Lung (tissue), 4 donors: ENCODE measurements around the gene C17orf114. TPM values are rescaled to one million over a fixed set of nuclear protein-coding genes. Genes with fewer than 3 reads are reported as not detected.

Source experiments
- polyA plus RNA-seq, 2 donors: library from polyadenylated mRNA; stranded (reverse); fragments of 200-250 nt; gene quantifications; one replicate each; pipeline ENCODE4 v1.2.1, GENCODE V29; 2013
- total RNA-seq, 2 donors: library from RNA; depleted of rRNA in 1 of 2; stranded (reverse); fragments of >200 nt in 1 of 2; gene quantifications; one replicate each; pipeline ENCODE4 v1.2.1, GENCODE V29; 2014 to 2021
- donor health status: Bipolar disorder and iron deficiency.
- donor health status: healthy.
- donor health status: DM: yes; HTN: yes; CAD: no.

Gene C17orf114

Other genes starting within 250 kb of the C17orf114 start
- gene MYBBP1A, start 246.9 kb downstream of the C17orf114 start, total RNA-seq: 10 to 100 TPM; 21.2 to 71.7 TPM
- 10 to 100 TPM; 34.2 to 34.7 TPM for gene MYBBP1A, start 246.9 kb downstream of the C17orf114 start, polyA plus RNA-seq
- gene GGT6, start 241.8 kb downstream of the C17orf114 start, total RNA-seq: 10 to 100 TPM in 1 of 2 donors, 1 to 10 TPM in 1; 8.8 to 12.3 TPM
- 1 to 10 TPM; 2.8 to 6.1 TPM for gene GGT6, start 241.8 kb downstream of the C17orf114 start, polyA plus RNA-seq
- 10 to 100 TPM; 10.9 to 18.1 TPM for gene SMTNL2, start 217.8 kb downstream of the C17orf114 start, total RNA-seq
- gene SMTNL2, start 217.8 kb downstream of the C17orf114 start, polyA plus RNA-seq: 1 to 10 TPM; 1.5 to 3.0 TPM
- 10 to 100 TPM in 1 of 2 donors, 1 to 10 TPM in 1; 7.5 to 14.0 TPM for gene ALOX15, start 160.7 kb downstream of the C17orf114 start, total RNA-seq
- 1 to 10 TPM; 3.3 to 3.8 TPM for gene ALOX15, start 160.7 kb downstream of the C17orf114 start, polyA plus RNA-seq
- 10 to 100 TPM; 26.6 to 53.9 TPM for gene PELP1, start 98.2 kb downstream of the C17orf114 start, total RNA-seq
- 10 to 100 TPM; 21.0 to 28.6 TPM for gene PELP1, start 98.2 kb downstream of the C17orf114 start, polyA plus RNA-seq
- 100 to 1,000 TPM in 1 of 2 donors, 10 to 100 TPM in 1; 27.2 to 186 TPM for gene ARRB2, start 91.7 kb downstream of the C17orf114 start, total RNA-seq
- 100 to 1,000 TPM in 1 of 2 donors, 10 to 100 TPM in 1; 98.5 to 222 TPM for gene ARRB2, start 91.7 kb downstream of the C17orf114 start, polyA plus RNA-seq
- gene MED11, start 70.9 kb downstream of the C17orf114 start, total RNA-seq: 10 to 100 TPM; 14.3 to 27.3 TPM
- 10 to 100 TPM; 31.4 to 48.5 TPM for gene MED11, start 70.9 kb downstream of the C17orf114 start, polyA plus RNA-seq
- gene ZMYND15, start 62.5 kb downstream of the C17orf114 start, total RNA-seq: 1 to 10 TPM; 2.3 to 9.0 TPM
- gene ZMYND15, start 62.5 kb downstream of the C17orf114 start, polyA plus RNA-seq: 1 to 10 TPM; 6.6 to 9.7 TPM
- 100 to 1,000 TPM in 1 of 2 donors, 10 to 100 TPM in 1; 32.7 to 139 TPM for gene CXCL16, start 62.4 kb downstream of the C17orf114 start, total RNA-seq
- 100 to 1,000 TPM in 1 of 2 donors, 10 to 100 TPM in 1; 82.3 to 252 TPM for gene CXCL16, start 62.4 kb downstream of the C17orf114 start, polyA plus RNA-seq
- gene TM4SF5, start 30.4 kb downstream of the C17orf114 start, total RNA-seq: not detected
- gene TM4SF5, start 30.4 kb downstream of the C17orf114 start, polyA plus RNA-seq: not detected
- 10 to 100 TPM in 1 of 2 donors, 1 to 10 TPM in 1; 2.1 to 14.0 TPM for gene VMO1, start 16.0 kb downstream of the C17orf114 start, total RNA-seq
- 10 to 100 TPM; 21.3 to 21.8 TPM for gene VMO1, start 16.0 kb downstream of the C17orf114 start, polyA plus RNA-seq
- under 1 TPM in 1 of 2 donors, not detected in 1; 0.34 TPM for gene GLTPD2, start 13.4 kb downstream of the C17orf114 start, total RNA-seq
- under 1 TPM in 1 of 2 donors, not detected in 1; 0.41 TPM for gene GLTPD2, start 13.4 kb downstream of the C17orf114 start, polyA plus RNA-seq
- gene PSMB6, start 6.2 kb downstream of the C17orf114 start, total RNA-seq: 100 to 1,000 TPM in 1 of 2 donors, 10 to 100 TPM in 1; 63.7 to 141 TPM
- 100 to 1,000 TPM; 172 to 237 TPM for gene PSMB6, start 6.2 kb downstream of the C17orf114 start, polyA plus RNA-seq
- 10 to 100 TPM; 27.1 to 42.3 TPM for gene PLD2, start 4.8 kb upstream of the C17orf114 start, total RNA-seq
- gene PLD2, start 4.8 kb upstream of the C17orf114 start, polyA plus RNA-seq: 10 to 100 TPM; 18.0 to 22.4 TPM
- 10 to 100 TPM; 39.2 to 95.4 TPM for gene MINK1, start 31.0 kb upstream of the C17orf114 start, total RNA-seq
- 10 to 100 TPM; 36.5 to 62.8 TPM for gene MINK1, start 31.0 kb upstream of the C17orf114 start, polyA plus RNA-seq
- 1 to 10 TPM; 2.8 to 4.5 TPM for gene C17orf107, start 97.2 kb upstream of the C17orf114 start, total RNA-seq
- gene C17orf107, start 97.2 kb upstream of the C17orf114 start, polyA plus RNA-seq: 1 to 10 TPM; 1.3 to 2.7 TPM
- 1 to 10 TPM in 1 of 2 donors, under 1 TPM in 1; 0.77 to 1.2 TPM for gene CHRNE, start 100.8 kb upstream of the C17orf114 start, total RNA-seq
- 1 to 10 TPM in 1 of 2 donors, under 1 TPM in 1; 0.61 to 2.3 TPM for gene CHRNE, start 100.8 kb upstream of the C17orf114 start, polyA plus RNA-seq
- gene GP1BA, start 129.9 kb upstream of the C17orf114 start, total RNA-seq: under 1 TPM; 0.18 to 0.94 TPM
- 1 to 10 TPM in 1 of 2 donors, under 1 TPM in 1; 0.26 to 1.4 TPM for gene GP1BA, start 129.9 kb upstream of the C17orf114 start, polyA plus RNA-seq
- gene SLC25A11, start 137.7 kb upstream of the C17orf114 start, total RNA-seq: 10 to 100 TPM; 34.8 to 65.8 TPM
- 10 to 100 TPM; 42.5 to 72.1 TPM for gene SLC25A11, start 137.7 kb upstream of the C17orf114 start, polyA plus RNA-seq
- 100 to 1,000 TPM in 1 of 2 donors, 10 to 100 TPM in 1; 30.8 to 107 TPM for gene RNF167, start 137.9 kb upstream of the C17orf114 start, total RNA-seq
- 100 to 1,000 TPM in 1 of 2 donors, 10 to 100 TPM in 1; 86.7 to 142 TPM for gene RNF167, start 137.9 kb upstream of the C17orf114 start, polyA plus RNA-seq
- gene PFN1, start 146.2 kb upstream of the C17orf114 start, total RNA-seq: 100 to 1,000 TPM; 461 to 827 TPM
- gene PFN1, start 146.2 kb upstream of the C17orf114 start, polyA plus RNA-seq: 1,000 to 10,000 TPM in 1 of 2 donors, 100 to 1,000 TPM in 1; 671 to 2,264 TPM
- 10 to 100 TPM in 1 of 2 donors, 1 to 10 TPM in 1; 3.3 to 10.7 TPM for gene ENO3, start 148.8 kb upstream of the C17orf114 start, total RNA-seq
- 1 to 10 TPM; 7.2 to 9.3 TPM for gene ENO3, start 148.8 kb upstream of the C17orf114 start, polyA plus RNA-seq
- gene SPAG7, start 165.5 kb upstream of the C17orf114 start, total RNA-seq: 10 to 100 TPM; 63.8 to 75.4 TPM
- 100 to 1,000 TPM in 1 of 2 donors, 10 to 100 TPM in 1; 76.2 to 101 TPM for gene SPAG7, start 165.5 kb upstream of the C17orf114 start, polyA plus RNA-seq
- gene CAMTA2, start 185.3 kb upstream of the C17orf114 start, total RNA-seq: 10 to 100 TPM; 15.0 to 53.4 TPM
- 10 to 100 TPM; 45.8 to 66.3 TPM for gene CAMTA2, start 185.3 kb upstream of the C17orf114 start, polyA plus RNA-seq
- gene INCA1, start 195.2 kb upstream of the C17orf114 start, total RNA-seq: 1 to 10 TPM; 1.9 to 2.0 TPM
- 1 to 10 TPM in 1 of 2 donors, under 1 TPM in 1; 0.89 to 3.4 TPM for gene INCA1, start 195.2 kb upstream of the C17orf114 start, polyA plus RNA-seq
- gene KIF1C, start 195.6 kb upstream of the C17orf114 start, total RNA-seq: 100 to 1,000 TPM in 1 of 2 donors, 10 to 100 TPM in 1; 48.0 to 190 TPM
- gene KIF1C, start 195.6 kb upstream of the C17orf114 start, polyA plus RNA-seq: 10 to 100 TPM; 61.8 to 89.8 TPM
- gene SLC52A1, start 233.1 kb upstream of the C17orf114 start, total RNA-seq: 1 to 10 TPM in 1 of 2 donors, under 1 TPM in 1; 0.54 to 1.3 TPM
- gene SLC52A1, start 233.1 kb upstream of the C17orf114 start, polyA plus RNA-seq: under 1 TPM; 0.47 to 0.71 TPM